GM23338 (cell line): ENCODE data around the gene FAM47E. TPM values are rescaled to one million over a fixed set of nuclear protein-coding genes. Genes with fewer than 3 reads are reported as not detected.

Experiments used
- ATAC-seq: fragments of 200-7000 bp; cut with Tn5 transposase; 3 replicates; pipeline ENCODE4 v1.9.1; 2020
- DNase-seq: peaks from one replicate; pipeline ENCODE4 v3.0.0-alpha.2; 2015; ENCODE audit warnings: low spot score
- H2AFZ ChIP-seq: fragments of 200-600 bp; sonication (generic); 2 replicates; pipeline ENCODE4 v1.8.0; 2016; ENCODE audit warnings: antibody characterized with exemption, mild to moderate bottlenecking, moderate library complexity
- H3F3A ChIP-seq: fragments of 200-600 bp; sonication (generic); replicated peaks from 2 replicates; pipeline ENCODE4 v1.8.0; 2017; ENCODE audit warnings: antibody characterized with exemption, mixed run types, low read depth
- H3K27ac ChIP-seq: fragments of 200-600 bp; sonication (generic); 2 replicates; pipeline ENCODE4 v1.6.1; 2016; ENCODE audit warnings: low read depth
- H3K27me3 ChIP-seq: fragments of 200-600 bp; sonication (generic); 2 replicates; pipeline ENCODE4 v1.8.0; 2016; ENCODE audit warnings: mild to moderate bottlenecking, mixed run types, moderate library complexity; ENCODE audit not compliant: insufficient read depth
- H3K36me3 ChIP-seq: fragments of 200-600 bp; sonication (generic); 2 replicates; pipeline ENCODE4 v1.8.0; 2016; ENCODE audit warnings: mild to moderate bottlenecking; ENCODE audit not compliant: insufficient read depth
- H3K4me1 ChIP-seq: fragments of 200-600 bp; sonication (generic); 2 replicates; pipeline ENCODE4 v1.8.0; 2016; ENCODE audit warnings: mild to moderate bottlenecking, moderate library complexity; ENCODE audit not compliant: insufficient read depth
- H3K4me2 ChIP-seq: fragments of 200-600 bp; sonication (generic); 2 replicates; pipeline ENCODE4 v1.7.1; 2017; ENCODE audit warnings: mixed run types
- H3K4me3 ChIP-seq: fragments of 200-600 bp; sonication (generic); 2 replicates; pipeline ENCODE4 v1.6.1; 2016; ENCODE audit warnings: mixed run types
- H3K79me2 ChIP-seq: fragments of 200-600 bp; sonication (generic); replicated peaks from 2 replicates; pipeline ENCODE4 v1.8.0; 2017; ENCODE audit warnings: mild to moderate bottlenecking; ENCODE audit not compliant: insufficient read depth
- H3K9me2 ChIP-seq: fragments of 200-600 bp; sonication (generic); 2 replicates; pipeline ENCODE4 v1.8.0; 2017; ENCODE audit not compliant: insufficient read depth
- H4K20me1 ChIP-seq: fragments of 200-600 bp; sonication (generic); replicated peaks from 2 replicates; pipeline ENCODE4 v1.8.0; 2017; ENCODE audit warnings: mild to moderate bottlenecking; ENCODE audit not compliant: insufficient read depth
- H3K27ac Mint-ChIP-seq: 2 replicates; pipeline ENCODE4 v1.8.0; 2020; ENCODE audit warnings: inconsistent platforms, mild to moderate bottlenecking, moderate library complexity, mixed read lengths
- H3K27me3 Mint-ChIP-seq: 3 replicates; pipeline ENCODE4 v1.8.0; 2022; ENCODE audit warnings: low read depth, mild to moderate bottlenecking, moderate library complexity, mixed read lengths, inconsistent platforms; ENCODE audit not compliant: insufficient read depth, poor library complexity
- H3K36me3 Mint-ChIP-seq: 3 replicates; pipeline ENCODE4 v1.8.0; 2021; ENCODE audit warnings: low read depth, mild to moderate bottlenecking, inconsistent platforms, moderate library complexity, mixed read lengths
- H3K4me1 Mint-ChIP-seq: 3 replicates; pipeline ENCODE4 v1.8.0; 2020; ENCODE audit warnings: mild to moderate bottlenecking, inconsistent platforms, mixed read lengths
- H3K4me3 Mint-ChIP-seq: 3 replicates; pipeline ENCODE4 v1.8.0; 2021; ENCODE audit warnings: moderate library complexity, mild to moderate bottlenecking, inconsistent platforms, mixed read lengths
- H3K9me3 Mint-ChIP-seq: 3 replicates; pipeline ENCODE4 v1.8.0; 2020; ENCODE audit warnings: moderate library complexity, mild to moderate bottlenecking, inconsistent platforms, mixed read lengths
- CREB1 ChIP-seq: fragments of 250-450 bp; sonication (Bioruptor Pico); IDR thresholded peaks from 2 replicates; pipeline ENCODE4 v1.5.0; 2020; ENCODE audit warnings: low read depth, mild to moderate bottlenecking, moderate library complexity
- CTCF ChIP-seq, 2 experiments: fragments of 200-600 bp in 1 of 2; sonication (generic) in 1 of 2; conservative IDR thresholded peaks; 2 replicates each; pipeline versions ENCODE4 v1.5.1 to v1.6.1; 2016 to 2017; ENCODE audit warnings: antibody characterized with exemption in 2 of 2, low read depth in 2 of 2, mild to moderate bottlenecking in 2 of 2, moderate library complexity in 1 of 2
- ETS1 ChIP-seq: IDR thresholded peaks from 2 replicates; pipeline ENCODE4 v1.6.1; 2016; ENCODE audit warnings: antibody characterized with exemption
- EZH2 ChIP-seq: fragments of 200-600 bp; sonication (generic); IDR thresholded peaks from one replicate; pipeline ENCODE4 v1.8.0; 2017; ENCODE audit warnings: antibody characterized with exemption, mild to moderate bottlenecking, low read depth; ENCODE audit not compliant: unreplicated experiment
- EZH2phosphoT487 ChIP-seq: fragments of 200-600 bp; sonication (generic); IDR thresholded peaks from one replicate; pipeline ENCODE4 v1.8.1; 2018; ENCODE audit warnings: antibody characterized with exemption; ENCODE audit not compliant: unreplicated experiment
- JUNB ChIP-seq: IDR thresholded peaks from one replicate; pipeline ENCODE4 v1.6.1; 2016; ENCODE audit warnings: antibody characterized with exemption; ENCODE audit not compliant: unreplicated experiment
- NANOG ChIP-seq: IDR thresholded peaks from 2 replicates; pipeline ENCODE4 v1.6.1; 2016; ENCODE audit warnings: antibody characterized with exemption, borderline replicate concordance
- POLR2AphosphoS5 ChIP-seq: IDR thresholded peaks from 2 replicates; pipeline ENCODE4 v1.6.1; 2016; ENCODE audit warnings: antibody characterized with exemption, low read depth
- REST ChIP-seq: IDR thresholded peaks from one replicate; pipeline ENCODE4 v1.6.1; 2018; ENCODE audit warnings: antibody characterized with exemption; ENCODE audit not compliant: unreplicated experiment
- STAT1 ChIP-seq: IDR thresholded peaks from one replicate; pipeline ENCODE4 v1.6.1; 2016; ENCODE audit warnings: antibody characterized with exemption; ENCODE audit not compliant: unreplicated experiment
- ZNF114 ChIP-seq: fragments of 250-450 bp; sonication (Bioruptor Pico); IDR thresholded peaks from 2 replicates; pipeline ENCODE4 v1.5.0; 2020; ENCODE audit warnings: mild to moderate bottlenecking, moderate library complexity
- ZNF331 ChIP-seq: fragments of 250-450 bp; sonication (Bioruptor Pico); IDR thresholded peaks from 2 replicates; pipeline ENCODE4 v1.5.0; 2020; ENCODE audit warnings: low read depth, mild to moderate bottlenecking, moderate library complexity
- ZNF462 ChIP-seq: fragments of 250-450 bp; sonication (Bioruptor Pico); IDR thresholded peaks from 2 replicates; pipeline ENCODE4 v1.5.0; 2020; ENCODE audit warnings: mild to moderate bottlenecking, moderate library complexity
- polyA plus RNA-seq: library from polyadenylated mRNA; unstranded; fragments of >200 nt; fragmentation: Nextera tagmentation; extraction: Ambion mirVana; gene quantifications from 2 replicates; pipeline ENCODE4 v1.2.1, GENCODE V29; 2016
- total RNA-seq: library from RNA; depleted of rRNA; stranded (reverse); fragments of >200 nt; shearing (Covaris generic); gene quantifications from 2 replicates; pipeline ENCODE4 v1.2.3, GENCODE V29; 2014

Gene FAM47E
- total and polyA plus RNA-seq, 2 experiments from 2014 or later: 0.66 to 2.3 TPM

GRCh38 chr4:76300012-76300411 is 48.5 kb downstream of the FAM47E start:
- ATAC-seq: no peak
- Histone ChIP-seq H3K79me2 (no peaks in the 10 kb centered on the region), H3K36me3 (no peaks in the 10 kb centered on the region), H3K4me2 (no peak overlapping the region), H3K9me2 (0 out of 2 replicates have a peak, but pooled peaks cover 4% of the 10 kb centered on the region), H3F3A (no peaks in the 10 kb centered on the region), H3K27ac (no peak overlapping the region), H3K4me3 (no peak overlapping the region), H2AFZ (no peak overlapping the region), H3K4me1 (no peaks in the 10 kb centered on the region), H4K20me1 (peaks cover 6% of the 10 kb centered on the region; the same call in 1 of the 2 replicates), H3K27me3 (peaks cover 10% of the 10 kb centered on the region)
- peaks cover 3% of the 10 kb centered on the region for H3K27me3 Mint-ChIP-seq
- no peaks in the 10 kb centered on the region; the same call in 1 of the 3 replicates for H3K4me1 Mint-ChIP-seq
- TF ChIP-seq REST (no peak), EZH2phosphoT487 (no peak), JUNB (no peak), ZNF462 (CRISPR knock-in tag) (no peak), ETS1 (no peak), CREB1 (CRISPR knock-in tag) (no peak), ZNF114 (CRISPR knock-in tag) (no peak), NANOG (no peak), STAT1 (no peak), EZH2 (no peak), POLR2AphosphoS5 (no peak), ZNF331 (CRISPR knock-in tag) (no peak), CTCF (conservative IDR thresholded peaks at IDR 0.05; ENCODE audit: low read depth in 2 of 2) (no peak)
- DNase-seq: no peak
- no peak overlapping the region for H3K4me3 Mint-ChIP-seq
- H3K9me3 Mint-ChIP-seq: peaks cover 20% of the 10 kb centered on the region
- 0 out of 3 replicates have a peak, but pooled peaks cover 4% of the 10 kb centered on the region for H3K36me3 Mint-ChIP-seq
- H3K27ac Mint-ChIP-seq: no peak overlapping the region
